Stimulated activated CD4-positive, alpha-beta T cell treated with anti-CD3 and anti-CD28 coated beads, Interleukin-1b, Interleukin-23, amount 100 ng/mL, for 24 hours (primary cell): ENCODE measurements around the gene ITGBL1.

ENCODE experiments used
- DNase-seq, 4 experiments: peaks; one replicate each; pipeline ENCODE4 v3.0.0-alpha.2; 2020; ENCODE audit warnings: low read depth in 4 of 4, low spot score in 1 of 4

ITGBL1 gene

DNA sequence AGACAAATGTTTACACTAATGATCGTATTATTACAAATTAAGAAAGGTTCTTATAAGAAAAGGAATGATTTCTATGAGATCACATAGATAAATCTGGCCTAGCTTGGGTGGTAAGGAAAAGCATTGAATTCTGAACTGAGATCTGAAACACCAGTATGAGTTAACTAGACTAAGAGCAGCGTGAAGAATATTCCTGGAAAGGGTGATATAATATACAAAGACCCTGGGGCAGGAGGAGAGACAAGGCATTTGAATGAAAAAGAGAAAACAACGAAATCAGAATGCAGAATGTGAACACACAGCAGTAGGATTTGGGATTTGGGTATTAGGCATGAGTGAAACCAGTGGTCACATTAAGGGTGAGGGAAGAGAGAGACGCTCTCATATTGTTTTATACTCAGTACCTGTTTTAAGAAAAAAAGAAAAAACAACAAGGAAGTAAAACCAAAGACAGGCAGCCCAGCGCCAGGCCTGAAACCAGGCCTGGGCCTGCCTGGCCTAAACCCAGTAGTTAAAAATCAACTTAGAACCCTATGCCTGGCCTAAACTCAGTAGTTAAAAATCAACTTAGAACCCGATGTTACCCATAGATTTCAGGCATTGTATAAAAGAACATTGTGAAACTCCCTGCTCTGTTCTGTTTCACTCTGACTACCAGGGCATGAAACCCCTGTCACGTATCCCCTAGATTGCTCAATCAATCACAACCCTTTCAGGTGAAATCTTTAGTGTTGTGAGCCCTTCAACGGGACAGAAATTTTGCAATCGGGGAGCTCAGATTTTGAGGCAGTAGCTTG is 287.1 kb downstream of the ITGBL1 start:
- DNase-seq: no peak

DNA sequence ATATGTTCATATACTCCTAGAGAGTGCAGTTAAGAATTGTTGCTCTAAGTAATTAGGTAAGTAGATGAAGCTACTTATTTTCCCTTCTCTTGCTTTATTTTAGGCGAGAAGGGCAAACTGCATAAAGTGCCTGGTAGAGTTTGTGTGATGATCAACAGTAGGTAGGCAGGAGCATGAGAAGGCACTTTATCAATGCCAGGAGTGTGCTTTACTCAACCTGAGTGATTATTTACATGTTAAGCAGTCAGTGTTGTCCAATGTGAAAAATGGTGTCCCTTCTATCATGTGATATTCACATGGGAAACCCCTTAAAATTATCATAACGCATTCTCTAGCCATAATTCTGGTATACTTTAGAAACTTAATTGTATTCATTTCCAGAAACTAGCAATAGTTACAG is 294.0 kb downstream of the ITGBL1 start:
- no peak for DNase-seq

DNA sequence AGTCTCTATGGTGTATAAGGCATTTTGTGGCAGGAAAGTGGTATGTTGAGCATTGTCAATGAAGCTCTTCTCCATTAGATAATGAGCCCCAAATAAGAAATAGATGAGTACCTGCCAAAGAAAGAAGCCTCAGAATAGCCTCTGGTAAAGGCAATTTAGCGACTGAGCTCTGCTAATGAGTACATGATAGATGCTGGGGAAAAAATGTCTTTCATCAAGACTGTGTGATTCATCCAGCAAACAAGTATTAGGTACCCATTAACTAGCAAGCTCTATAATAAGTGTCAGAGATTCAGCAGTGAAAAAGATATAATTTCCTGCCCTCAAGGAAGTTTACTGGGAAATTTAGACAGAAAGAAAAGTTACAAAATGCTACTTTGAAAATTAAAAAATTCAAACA is 294.6 kb downstream of the ITGBL1 start:
- DNase-seq: no peak

DNA sequence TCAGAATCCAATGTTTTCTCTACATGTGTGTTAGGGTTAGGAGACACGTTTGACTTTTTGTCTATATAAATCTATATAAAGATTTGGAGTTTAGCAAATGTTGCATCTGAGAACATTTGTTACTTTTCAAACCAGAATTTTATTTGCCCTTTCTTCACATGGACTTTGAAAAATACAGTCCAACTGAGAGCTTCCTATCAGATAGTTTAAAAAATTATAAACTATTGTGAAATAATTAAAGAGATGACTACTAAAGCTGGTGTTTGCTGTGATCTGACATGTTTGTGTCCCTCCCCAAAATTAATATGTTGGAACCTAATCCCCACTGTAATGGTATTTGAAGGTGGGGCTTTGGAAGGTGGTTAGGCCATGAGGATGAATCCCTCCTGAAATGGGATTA is 297.1 kb downstream of the ITGBL1 start:
- no peak for DNase-seq

DNA sequence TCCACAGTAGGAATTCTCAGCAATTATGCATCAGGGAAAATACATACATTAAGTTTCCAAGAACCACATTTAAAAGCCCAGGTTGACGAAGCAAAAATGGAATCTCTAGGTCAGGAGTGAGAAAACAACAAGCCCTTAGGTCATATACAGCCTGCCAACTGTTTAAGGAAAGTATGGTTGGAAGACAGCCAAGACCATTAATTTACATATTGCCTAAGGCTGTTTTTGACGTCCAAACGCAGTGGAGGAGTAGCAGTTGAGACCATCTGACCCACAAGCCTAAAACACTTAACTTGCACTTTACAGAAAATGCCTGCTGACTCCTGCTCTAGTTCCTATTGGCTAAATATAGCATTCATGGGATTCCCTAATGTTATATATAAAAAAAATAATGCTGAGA is 299.0 kb downstream of the ITGBL1 start:
- no peak for DNase-seq

DNA sequence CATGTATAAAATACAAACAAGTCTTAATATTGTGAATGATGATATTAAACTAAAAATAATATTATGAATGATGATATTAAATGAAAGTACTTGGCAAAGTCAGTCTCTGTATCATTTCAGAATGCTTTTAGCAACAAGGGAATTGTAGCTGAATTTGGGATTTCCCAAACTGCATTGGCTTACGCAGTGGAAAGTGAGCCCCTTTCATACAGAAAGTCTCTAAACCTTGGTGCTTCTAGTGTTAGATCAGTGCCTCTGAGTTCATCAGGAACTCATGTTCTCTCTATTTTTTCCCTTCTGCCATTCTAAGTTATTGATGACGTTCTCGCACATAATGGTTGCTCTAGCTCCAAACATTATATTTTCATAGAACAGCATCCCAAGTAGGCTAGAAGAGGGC is 300.0 kb downstream of the ITGBL1 start:
- no peak for DNase-seq

DNA sequence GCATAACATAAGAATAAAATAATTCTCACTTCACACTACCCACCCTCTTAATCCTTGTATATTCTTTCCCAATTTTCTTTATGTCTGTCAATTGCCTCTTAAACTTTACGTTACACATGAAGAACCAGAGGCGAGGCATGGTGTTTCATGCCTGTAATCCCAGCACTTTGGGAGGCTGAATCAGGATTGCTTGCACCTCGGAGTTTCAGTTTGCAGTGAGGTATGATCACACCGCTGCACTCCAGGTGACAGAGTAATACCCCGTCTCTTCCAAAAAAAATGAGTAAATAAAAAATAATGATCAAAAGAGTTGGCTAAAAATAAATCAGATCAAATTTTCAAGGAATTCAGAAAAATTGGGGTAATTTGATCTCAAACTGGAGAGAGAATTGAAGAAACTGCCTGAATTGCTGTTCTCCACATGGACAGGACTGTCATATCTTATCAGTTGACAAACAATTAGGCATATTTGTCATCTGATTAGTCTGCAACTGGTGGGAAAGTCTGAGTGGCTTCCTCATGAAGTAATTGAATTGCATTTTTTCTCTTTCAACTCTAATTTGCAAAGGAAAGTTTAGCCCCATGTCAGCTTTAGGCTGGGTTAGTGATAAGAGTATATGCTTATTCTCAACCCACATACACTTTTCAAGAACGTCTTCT is 302.9 kb downstream of the ITGBL1 start:
- no peak for DNase-seq

DNA sequence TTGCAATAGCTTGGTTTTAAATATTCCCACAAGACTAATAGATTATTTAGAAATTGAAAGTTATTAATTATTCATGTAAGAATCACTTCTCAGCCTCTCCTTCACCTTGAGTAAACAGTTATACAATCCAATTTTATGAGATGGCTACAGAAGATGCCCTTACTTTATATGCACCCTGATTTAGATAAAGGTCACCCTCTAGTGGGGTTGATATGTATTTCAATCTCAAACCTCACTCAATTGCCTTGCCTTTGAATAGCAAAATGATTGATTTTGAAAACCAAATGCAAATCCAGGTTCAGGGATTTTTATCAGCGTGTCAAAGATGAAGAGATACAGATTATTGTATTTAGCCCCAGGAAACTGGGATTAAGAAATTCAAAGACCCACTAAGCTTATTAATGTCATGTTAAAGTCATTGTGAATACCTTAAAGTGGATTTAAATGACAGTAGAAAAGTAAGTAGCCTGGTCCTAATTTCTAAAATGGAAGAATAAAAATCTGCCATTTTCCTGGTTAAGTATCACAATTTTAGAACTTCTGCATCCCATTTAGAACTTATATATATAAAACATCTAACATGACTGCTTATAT is 305.1 kb downstream of the ITGBL1 start:
- DNase-seq: no peak

DNA sequence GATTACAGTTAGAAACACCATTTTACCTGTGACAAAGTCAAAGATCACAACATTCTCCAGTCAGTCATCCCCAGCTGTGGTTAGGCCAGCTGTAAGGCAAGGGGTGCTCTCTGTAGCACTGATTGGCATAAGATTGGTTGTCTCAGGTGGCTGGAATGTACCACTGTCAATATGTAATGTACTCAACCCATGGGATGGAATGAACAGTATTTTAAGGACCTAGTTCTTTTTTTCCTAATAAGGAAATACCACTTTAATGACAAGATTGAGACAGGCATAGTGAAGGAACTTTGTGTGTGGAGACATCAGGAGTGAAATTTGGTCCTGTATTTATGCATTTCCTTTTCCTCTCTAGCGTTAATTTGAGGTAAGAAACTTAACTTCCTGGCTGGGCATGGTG is 310.7 kb downstream of the ITGBL1 start:
- no peak for DNase-seq
